ENCODE measurements around the gene MRPS18C. TPM values are rescaled to one million over a fixed set of nuclear protein-coding genes. Genes with fewer than 3 reads are reported as not detected.

MRPS18C gene
- total RNA-seq, 1 donor from 2014 or later = 49.8 TPM

GRCh38 chr4:83510442-83510841, 54.6 kb downstream of the MRPS18C start:
- Histone ChIP-seq H3K27me3 (ENCODE audit: insufficient read depth, low read length) (no peaks in the 10 kb centered on the region), H4K20me1 (ENCODE audit: insufficient read depth, low read length) (no peaks in the 10 kb centered on the region), H3K79me2 (ENCODE audit: insufficient read depth, low read length) (no peaks in the 10 kb centered on the region), H3K4me3 (ENCODE audit: insufficient read depth, low read depth, low read length) (no peak overlapping the region), H3K4me2 (ENCODE audit: low read length) (no peak overlapping the region), H3K27ac (ENCODE audit: low read depth, low read length) (no peak overlapping the region), H3K9me3 (ENCODE audit: insufficient read depth, low read depth, low read length) (no peaks in the 10 kb centered on the region), H3K9ac (ENCODE audit: low read length) (no peak overlapping the region), H2AFZ (ENCODE audit: low read depth, low read length) (no peak overlapping the region), H3K4me1 (ENCODE audit: insufficient read depth, low read length) (no peaks in the 10 kb centered on the region), H3K36me3 (ENCODE audit: insufficient read depth, low read length) (no peaks in the 10 kb centered on the region)
- TF ChIP-seq CTCF (IDR thresholded peaks at IDR 0.05; ENCODE audit: insufficient read depth, low read depth, low read length) = no peak
- no peak for TF ChIP-seq EZH2 (IDR thresholded peaks at IDR 0.05; ENCODE audit: insufficient read depth, low read length)
- Mint-ChIP-seq H3K27me3 (ENCODE audit: low read depth, unreplicated experiment) (peaks cover 4% of the 10 kb centered on the region), H3K4me1 (ENCODE audit: low read depth, unreplicated experiment) (no peaks in the 10 kb centered on the region), H3K4me3 (ENCODE audit: unreplicated experiment) (no peak overlapping the region), H3K27ac (ENCODE audit: unreplicated experiment) (no peak overlapping the region), H3K36me3 (ENCODE audit: low read depth, unreplicated experiment) (no peaks in the 10 kb centered on the region), H3K9me3 (ENCODE audit: unreplicated experiment) (peaks cover 4% of the 10 kb centered on the region)
- FAIRE-seq (no peak), DNase-seq (ENCODE audit: low read depth) (no peak)

Other genes with a start within 250 kb of the MRPS18C start
- gene COQ2, start 171.3 kb upstream of the MRPS18C start, total RNA-seq = 8.2 and 8.7 TPM in 2 replicates
- 0.75 and 0.94 TPM in 2 replicates for gene HPSE, start 121.2 kb upstream of the MRPS18C start, total RNA-seq
- gene HELQ, start 235 bp upstream of the MRPS18C start, total RNA-seq = 8.2 and 9.4 TPM in 2 replicates
- 12.6 and 13.6 TPM in 2 replicates for gene ABRAXAS1, start 29.0 kb downstream of the MRPS18C start, total RNA-seq
- 0.39 and 0.50 TPM in 2 replicates for gene GPAT3, start 80.0 kb downstream of the MRPS18C start, total RNA-seq

Data from astrocyte (in vitro differentiated cells and primary cell).